Measurements from ENCODE around the gene EAF1.

- TF ChIP-seq POLR2A (IDR thresholded peaks at IDR 0.05) (no peak), CTCF (IDR thresholded peaks at IDR 0.05) (no peak)
These were observed 43.5 kb downstream of the EAF1 start for GRCh38 chr3:15470849-15471248.
